Stimulated activated naive CD8-positive, alpha-beta T cell treated with anti-CD3 and anti-CD28 coated beads, Interleukin-15, amount 100 ng/mL, for 72 hours (primary cell): Measurements from ENCODE around the gene ARHGAP26.
A peak's percentile ranks its signal among the peaks of the same experiment; 100 is the strongest.

Source experiments
- ATAC-seq: fragments of 150-1000 bp; cut with Tn5 transposase; 2 replicates; pipeline ENCODE4 v1.10.0; 2021; ENCODE audit warnings: mild to moderate bottlenecking, moderate library complexity
- DNase-seq, 2 donors: peaks; one replicate each; pipeline ENCODE4 v3.0.0; 2021 to 2022
- H3K27ac Mint-ChIP-seq, 2 donors: one replicate each; pipeline ENCODE4 v1.8.0; 2022; ENCODE audit warnings: mild to moderate bottlenecking in 2 of 2, mixed read lengths in 2 of 2, moderate library complexity in 2 of 2
- H3K27me3 Mint-ChIP-seq: one replicate; pipeline ENCODE4 v1.8.0; 2022; ENCODE audit warnings: mixed read lengths
- H3K4me1 Mint-ChIP-seq: one replicate; pipeline ENCODE4 v1.8.0; 2022; ENCODE audit warnings: mild to moderate bottlenecking, mixed read lengths
- H3K4me3 Mint-ChIP-seq, 2 donors: one replicate each; pipeline ENCODE4 v1.8.0; 2022; ENCODE audit warnings: mild to moderate bottlenecking in 2 of 2, mixed read lengths in 2 of 2, moderate library complexity in 1 of 2
- H3K9me3 Mint-ChIP-seq, 2 donors: one replicate each; pipeline ENCODE4 v1.8.0; 2022; ENCODE audit warnings: mixed read lengths in 2 of 2

Gene ARHGAP26

DNA sequence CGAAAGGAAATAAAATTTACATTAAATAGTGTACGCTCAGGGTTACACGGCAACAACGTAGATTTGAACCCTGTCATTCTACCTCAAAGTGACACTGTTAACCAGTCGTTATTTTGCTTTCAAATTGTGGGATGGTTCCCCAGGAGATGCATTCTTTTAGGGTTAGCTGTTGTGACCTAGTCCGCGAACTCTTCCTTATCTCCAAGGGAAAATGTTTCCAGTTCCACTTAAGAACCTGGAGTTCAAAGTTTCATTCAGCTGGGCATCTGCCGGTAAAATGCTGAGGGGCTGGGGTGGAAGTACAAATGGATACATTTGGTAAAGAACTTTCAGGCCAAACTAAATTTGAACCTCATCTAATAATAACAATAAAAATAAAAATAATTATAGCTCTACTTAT is 368.7 kb downstream of the ARHGAP26 start:
- no peak for ATAC-seq
- no peak overlapping the region for H3K27ac Mint-ChIP-seq

DNA sequence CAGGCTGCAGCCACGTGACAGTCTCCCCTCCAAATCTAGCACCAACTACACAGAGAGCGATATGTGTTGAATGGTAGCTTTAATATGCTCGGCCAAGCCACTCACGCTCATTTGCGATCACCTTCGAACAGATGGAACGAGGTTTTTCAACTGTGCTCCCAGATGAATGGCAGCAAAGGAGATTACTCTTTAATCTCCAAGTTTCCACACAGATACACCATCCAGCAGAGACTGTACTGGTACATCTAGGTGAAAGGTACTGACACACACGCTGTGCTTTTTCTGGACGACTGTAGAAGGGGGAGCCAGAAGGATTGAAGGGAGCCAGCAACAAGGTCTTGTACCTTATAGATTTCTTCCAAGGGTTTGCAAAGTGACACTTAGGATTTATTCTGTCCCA is 369.4 kb downstream of the ARHGAP26 start:
- H3K27ac Mint-ChIP-seq, result no peak overlapping the region

More for the DNA sequence above, 368.7 kb downstream of the ARHGAP26 start:
- Mint-ChIP-seq H3K27me3 (no peaks in the 10 kb centered on the region), H3K4me1 (no peaks in the 10 kb centered on the region), H3K9me3 (no peaks in the 10 kb centered on the region), H3K4me3 (no peak overlapping the region)
- DNase-seq, result no peak

DNA sequence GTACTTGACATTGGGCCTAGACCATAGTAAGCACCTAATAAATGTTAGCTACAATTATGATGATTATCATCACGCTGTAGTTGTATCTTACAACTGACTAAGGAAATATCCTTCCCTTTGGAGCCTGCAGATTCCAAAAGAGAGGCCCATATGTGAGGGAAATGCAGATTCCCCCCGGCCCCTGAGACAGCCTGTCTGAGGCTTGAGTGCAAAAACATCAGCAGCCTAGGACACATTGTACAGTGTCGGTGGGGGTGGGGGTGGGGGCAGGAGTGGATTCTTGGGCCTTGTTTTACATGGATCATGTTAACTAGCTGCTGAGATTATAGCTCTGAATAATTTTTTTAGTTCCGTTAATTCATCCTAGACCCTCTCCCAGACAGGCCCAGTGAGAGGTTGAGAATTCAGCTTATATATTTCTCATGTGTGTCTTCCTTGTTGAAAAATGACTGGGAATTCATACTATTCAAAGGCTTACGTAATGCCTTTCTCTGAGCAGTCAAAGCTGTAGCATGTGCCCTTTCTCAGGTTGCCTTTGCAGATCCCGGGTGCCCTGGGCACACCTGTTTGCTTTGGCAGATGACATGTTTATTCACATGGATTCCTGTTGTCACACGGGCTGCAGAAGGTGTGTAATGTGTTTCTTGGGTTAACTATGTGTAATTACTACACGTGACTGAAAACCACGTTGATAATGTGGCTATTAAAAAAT is 370.5 kb downstream of the ARHGAP26 start:
- H3K27me3 Mint-ChIP-seq, result no peaks in the 10 kb centered on the region
- ATAC-seq (no peak), DNase-seq (no peak)
- peaks cover 6% of the 10 kb centered on the region for H3K4me1 Mint-ChIP-seq
- no peaks in the 10 kb centered on the region for H3K9me3 Mint-ChIP-seq
- no peak overlapping the region for H3K27ac Mint-ChIP-seq
- H3K4me3 Mint-ChIP-seq, result no peak overlapping the region

More for the DNA sequence above, 369.4 kb downstream of the ARHGAP26 start:
- Mint-ChIP-seq H3K9me3 (no peaks in the 10 kb centered on the region), H3K4me1 (no peaks in the 10 kb centered on the region), H3K4me3 (no peak overlapping the region), H3K27me3 (no peaks in the 10 kb centered on the region)
- DNase-seq, result no peak
- no peak for ATAC-seq

DNA sequence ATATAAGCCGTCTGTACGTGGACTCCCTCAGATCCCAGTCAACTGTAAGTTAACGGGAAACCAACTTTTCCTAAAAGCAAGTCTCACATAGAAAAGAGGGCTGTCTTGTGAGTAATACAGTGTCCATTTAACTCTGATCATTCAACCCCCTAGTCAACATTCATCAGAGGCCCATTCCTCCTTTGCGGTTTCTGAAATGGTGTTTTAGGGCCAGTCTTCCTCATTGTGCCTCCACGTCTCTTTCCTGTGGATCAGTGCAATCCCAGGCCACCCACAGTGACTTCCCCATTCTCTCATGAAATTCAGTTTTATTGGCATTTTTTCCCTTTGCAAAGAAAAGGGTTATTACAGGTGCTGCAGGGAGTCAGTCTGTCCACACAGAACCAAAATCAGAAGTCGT is 371.5 kb downstream of the ARHGAP26 start:
- Mint-ChIP-seq H3K4me3 (no peak overlapping the region), H3K9me3 (no peaks in the 10 kb centered on the region)

DNA sequence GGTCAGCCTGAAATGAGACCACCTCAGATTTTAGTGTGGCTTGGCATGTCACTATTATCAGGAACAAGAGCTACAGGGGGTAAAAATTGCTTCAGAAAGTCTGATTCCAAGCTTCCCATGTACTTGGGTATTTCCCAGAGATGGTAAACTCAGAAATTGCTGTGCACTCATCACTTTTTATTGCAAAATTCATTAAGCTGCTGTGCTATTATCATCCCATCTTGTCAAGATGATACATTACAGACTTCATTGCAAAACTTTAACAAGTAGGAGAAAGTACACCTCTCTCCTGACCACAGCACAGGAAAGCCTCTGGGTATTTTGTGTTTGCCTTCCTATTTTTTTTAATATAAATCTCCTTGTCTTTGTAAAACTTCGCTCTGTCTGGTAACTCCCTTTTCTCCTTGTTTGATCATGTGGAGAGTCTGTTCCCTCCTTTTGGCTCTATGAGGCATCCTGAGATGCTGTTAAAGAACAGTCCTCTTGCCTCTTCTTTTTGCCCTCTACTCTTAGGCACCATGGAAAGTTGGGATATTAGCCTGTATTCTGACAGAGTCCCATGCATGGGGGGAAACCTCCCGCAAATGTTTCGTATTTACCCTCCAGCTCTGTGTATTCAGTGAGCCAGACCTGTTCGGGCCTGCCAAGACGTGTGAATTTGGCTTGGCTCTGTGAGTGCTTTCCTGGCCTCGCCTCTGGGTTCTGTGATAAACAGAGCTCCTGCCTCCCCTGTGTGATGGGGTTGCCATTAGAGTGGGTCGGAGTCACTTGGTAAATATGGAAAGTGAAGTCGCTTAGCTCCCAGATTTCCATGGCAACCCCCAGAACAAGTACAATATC is 372.6 kb downstream of the ARHGAP26 start:
- DNase-seq, result no peak
- H3K27ac Mint-ChIP-seq, result no peak overlapping the region
- H3K4me3 Mint-ChIP-seq, result no peak overlapping the region

More for the DNA sequence above, 371.5 kb downstream of the ARHGAP26 start:
- DNase-seq (no peak), ATAC-seq (no peak)
- Mint-ChIP-seq H3K27ac (no peak overlapping the region), H3K27me3 (no peaks in the 10 kb centered on the region), H3K4me1 (peaks cover 7% of the 10 kb centered on the region)

DNA sequence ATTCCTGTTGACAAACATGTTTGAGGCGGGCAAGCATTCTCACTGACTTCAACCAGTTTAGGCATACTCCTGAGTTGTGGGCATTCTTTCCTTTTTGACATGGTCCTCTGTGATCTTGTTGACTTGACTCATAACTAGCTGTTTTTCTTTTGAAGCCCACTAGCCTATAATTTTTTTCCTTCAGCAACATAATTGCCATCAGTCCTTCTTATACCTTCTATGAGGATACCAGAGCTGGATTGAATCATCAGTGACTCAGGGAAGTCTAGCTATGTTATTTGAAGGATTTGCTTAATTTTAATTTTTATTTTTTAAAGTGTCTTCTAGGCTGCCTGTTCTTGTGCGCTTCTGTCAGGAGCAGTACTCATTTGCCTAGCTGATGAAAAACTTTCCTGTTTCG is 373.8 kb downstream of the ARHGAP26 start:
- H3K27ac Mint-ChIP-seq, result no peak overlapping the region
- DNase-seq, result no peak
- H3K9me3 Mint-ChIP-seq, result no peaks in the 10 kb centered on the region
- no peak for ATAC-seq
- no peak overlapping the region for H3K4me3 Mint-ChIP-seq
- H3K4me1 Mint-ChIP-seq, result peaks cover 7% of the 10 kb centered on the region
- H3K27me3 Mint-ChIP-seq, result no peaks in the 10 kb centered on the region

More for the DNA sequence above, 372.6 kb downstream of the ARHGAP26 start:
- no peak for ATAC-seq
- Mint-ChIP-seq H3K9me3 (no peaks in the 10 kb centered on the region), H3K27me3 (no peaks in the 10 kb centered on the region), H3K4me1 (peaks cover 7% of the 10 kb centered on the region)

DNA sequence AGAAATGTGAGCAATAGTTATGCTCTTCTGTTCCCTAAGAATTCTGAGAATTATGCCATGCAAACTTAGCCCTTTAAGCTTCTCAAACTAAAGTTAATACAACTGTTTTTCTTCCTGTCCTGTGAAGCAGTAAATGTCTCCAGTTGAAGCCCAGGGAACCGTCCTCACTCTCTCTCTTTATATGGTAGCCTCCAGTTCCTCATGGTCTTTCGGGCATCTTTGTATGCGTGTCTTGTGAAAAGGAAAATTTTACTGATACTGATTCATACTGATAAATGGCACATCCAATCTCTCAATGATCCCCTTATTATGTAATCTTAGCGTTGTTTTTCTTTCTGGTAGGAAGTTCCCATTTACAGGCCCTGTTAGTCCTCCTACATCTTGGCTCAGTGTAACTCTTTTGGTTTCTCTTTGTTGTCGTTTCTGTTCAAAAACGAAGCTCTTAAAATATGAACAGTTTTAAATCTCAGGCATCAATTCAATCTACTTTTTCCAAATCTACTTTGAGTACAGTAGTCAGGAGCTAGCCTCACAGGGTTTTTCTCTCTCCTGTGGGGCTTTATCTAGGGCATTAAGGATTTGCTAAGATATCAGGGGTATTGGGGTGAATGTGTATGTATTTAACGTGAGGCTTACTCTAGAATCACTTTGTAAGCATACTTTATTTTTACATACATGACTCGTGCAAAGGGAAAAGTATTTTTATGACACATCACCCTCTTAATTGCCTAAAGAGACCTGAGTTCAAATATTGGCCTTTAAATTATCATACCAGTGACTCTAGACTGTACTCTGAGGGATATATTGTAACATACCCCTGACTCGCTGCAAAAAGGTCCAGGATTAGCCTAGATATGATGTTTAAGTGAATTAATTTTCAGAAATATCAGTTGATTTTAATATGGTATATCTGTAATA is 375.3 kb downstream of the ARHGAP26 start:
- DNase-seq (no peak), ATAC-seq (no peak)
- H3K27me3 Mint-ChIP-seq, result no peaks in the 10 kb centered on the region
- peak overlapping the region; percentile 22 to 43 for H3K27ac Mint-ChIP-seq
- peaks cover 7% of the 10 kb centered on the region for H3K4me1 Mint-ChIP-seq
- H3K9me3 Mint-ChIP-seq, result no peaks in the 10 kb centered on the region
- H3K4me3 Mint-ChIP-seq, result peak overlapping the region in 1 of 2 donors; percentile 2

DNA sequence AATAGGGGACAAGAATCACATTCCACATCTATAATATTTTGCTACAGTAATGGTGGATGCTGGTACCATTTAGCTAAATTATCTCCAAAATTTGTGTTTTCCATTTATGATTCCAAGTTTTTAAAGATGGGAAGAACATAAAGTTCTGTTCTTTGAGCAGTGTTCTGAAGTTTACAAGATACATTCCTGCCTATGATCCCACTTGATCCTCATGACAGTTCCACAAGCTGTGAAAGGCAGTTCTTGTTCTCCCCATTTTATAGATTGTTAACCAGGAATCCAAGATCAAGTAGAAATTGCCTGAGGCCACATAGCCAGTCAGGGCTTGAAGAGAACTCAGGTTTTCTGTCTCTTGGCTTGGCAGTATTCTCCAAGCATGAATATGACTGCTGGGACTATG is 376.0 kb downstream of the ARHGAP26 start:
- Mint-ChIP-seq H3K27me3 (no peaks in the 10 kb centered on the region), H3K27ac (peak overlapping the region in 1 of 2 donors; percentile 43), H3K4me1 (peaks cover 7% of the 10 kb centered on the region), H3K4me3 (no peak overlapping the region), H3K9me3 (no peaks in the 10 kb centered on the region)
- ATAC-seq (no peak), DNase-seq (no peak)

DNA sequence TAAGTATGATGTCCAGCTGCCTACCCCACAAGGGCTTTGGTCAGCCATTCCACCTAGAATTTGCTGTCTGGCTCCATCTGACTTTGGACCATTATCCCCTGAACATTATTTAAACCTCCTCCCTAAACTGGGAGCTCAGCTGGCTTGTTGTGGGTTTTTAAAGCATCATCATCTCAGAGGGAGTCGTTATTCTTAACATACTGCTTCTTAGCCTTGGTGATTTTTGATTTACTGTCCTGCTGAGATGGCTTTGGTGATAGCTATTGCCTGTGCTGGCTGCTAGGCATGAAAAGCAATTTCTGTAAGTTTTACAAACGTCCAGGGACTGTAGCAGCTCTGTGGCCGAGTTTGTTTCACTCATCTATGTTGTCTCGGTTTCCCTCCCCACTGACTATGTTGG is 377.2 kb downstream of the ARHGAP26 start:
- Mint-ChIP-seq H3K9me3 (no peaks in the 10 kb centered on the region), H3K27me3 (no peaks in the 10 kb centered on the region), H3K27ac (no peak overlapping the region), H3K4me1 (peaks cover 7% of the 10 kb centered on the region), H3K4me3 (no peak overlapping the region)
- DNase-seq (no peak), ATAC-seq (no peak)

DNA sequence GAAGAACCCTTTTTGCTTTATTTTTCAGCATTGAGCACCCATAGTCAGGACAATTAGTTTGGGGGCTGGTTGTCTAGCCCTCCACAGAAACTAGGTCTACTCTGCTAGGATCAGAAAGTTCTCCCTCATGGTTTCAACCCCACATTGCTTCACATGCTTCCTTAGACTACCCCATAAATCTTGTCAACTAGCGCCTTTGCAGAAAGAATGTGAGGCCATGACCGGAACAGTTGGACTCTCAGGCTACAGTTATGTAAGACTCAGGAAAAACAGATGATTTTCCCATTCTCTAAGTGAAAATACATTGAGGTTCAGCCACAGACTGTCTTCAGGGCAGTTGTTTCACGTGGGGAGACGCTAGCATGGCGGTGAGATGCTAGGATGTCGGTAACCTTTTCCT is 377.7 kb downstream of the ARHGAP26 start:
- Mint-ChIP-seq H3K27me3 (no peaks in the 10 kb centered on the region), H3K27ac (no peak overlapping the region), H3K4me3 (no peak overlapping the region), H3K4me1 (peaks cover 12% of the 10 kb centered on the region), H3K9me3 (no peaks in the 10 kb centered on the region)
- no peak for DNase-seq
- no peak for ATAC-seq

DNA sequence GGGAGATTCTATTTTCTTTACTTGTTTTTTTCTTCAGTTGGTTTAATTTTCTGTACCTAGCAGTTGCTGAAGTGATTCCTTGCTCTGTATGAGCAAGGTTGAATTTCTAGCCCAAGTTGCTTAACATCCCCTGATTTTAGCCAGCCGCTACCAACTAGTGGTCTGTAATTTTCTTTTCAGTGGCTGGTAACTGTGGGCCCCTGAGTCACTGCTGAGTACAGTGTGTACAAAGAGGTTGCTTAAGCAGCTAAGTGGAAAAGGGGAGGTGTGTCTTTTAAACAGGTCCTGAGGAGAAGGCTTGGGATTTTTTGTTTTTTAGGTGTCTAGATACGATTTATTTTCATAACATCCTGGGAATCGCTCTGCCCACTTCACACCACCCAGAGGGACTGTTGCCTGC is 378.6 kb downstream of the ARHGAP26 start:
- H3K27ac Mint-ChIP-seq, result peak overlapping the region in 1 of 2 donors; percentile 55
- H3K27me3 Mint-ChIP-seq, result no peaks in the 10 kb centered on the region
- H3K4me1 Mint-ChIP-seq, result peaks cover 18% of the 10 kb centered on the region
- H3K9me3 Mint-ChIP-seq, result no peaks in the 10 kb centered on the region
- no peak for DNase-seq
- no peak overlapping the region for H3K4me3 Mint-ChIP-seq
- no peak for ATAC-seq

DNA sequence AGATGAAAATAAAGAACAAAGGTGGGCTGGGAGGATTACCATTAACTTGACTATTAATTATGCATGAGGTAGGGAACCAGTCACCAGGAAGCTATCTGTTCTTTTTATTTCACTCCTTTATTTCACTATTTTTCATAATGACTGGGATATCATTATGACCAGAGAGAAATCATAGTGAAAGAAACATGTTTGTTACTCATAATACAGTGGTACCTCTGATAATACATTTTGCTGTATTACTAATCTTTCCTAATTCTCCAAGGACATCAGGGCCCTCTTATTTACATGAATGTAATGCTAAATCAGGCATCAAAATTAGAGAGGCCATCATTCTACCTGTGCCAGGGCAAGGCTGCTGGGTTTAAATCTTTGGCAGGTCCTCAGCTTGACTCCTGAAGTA is 379.6 kb downstream of the ARHGAP26 start:
- Mint-ChIP-seq H3K27ac (no peak overlapping the region), H3K4me1 (peaks cover 18% of the 10 kb centered on the region), H3K27me3 (no peaks in the 10 kb centered on the region), H3K9me3 (no peaks in the 10 kb centered on the region), H3K4me3 (no peak overlapping the region)
- peak; percentile 39 for ATAC-seq
- DNase-seq, result no peak

DNA sequence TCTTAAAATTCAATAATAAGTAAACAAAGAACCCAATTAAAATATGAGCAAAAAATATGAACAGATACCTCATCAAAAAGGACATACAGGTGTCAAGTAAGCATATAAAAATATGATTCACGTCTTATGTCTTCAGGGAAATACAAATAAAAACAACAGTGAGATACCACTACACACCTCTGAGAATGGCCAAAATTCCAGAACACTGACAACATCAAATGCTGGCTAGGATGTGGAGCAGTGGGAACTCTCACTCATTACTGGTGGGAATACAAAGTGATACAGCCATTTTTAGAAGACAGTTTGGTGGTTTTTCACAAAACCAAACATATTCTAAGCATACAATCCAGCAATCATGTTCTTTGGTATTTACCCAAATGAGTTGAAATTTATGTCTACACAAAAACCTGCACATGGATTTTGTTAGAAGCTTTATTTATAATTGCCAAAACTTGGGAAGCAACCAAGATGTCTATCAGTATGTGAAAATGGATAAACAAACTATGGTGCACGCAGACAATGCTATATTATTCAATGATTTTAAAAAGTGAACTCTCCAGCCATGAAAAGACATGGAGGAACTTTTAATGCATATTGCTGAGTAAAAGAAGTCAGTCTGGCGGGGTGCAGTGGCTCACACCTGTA is 381.0 kb downstream of the ARHGAP26 start:
- no peak overlapping the region for H3K27ac Mint-ChIP-seq
- H3K4me3 Mint-ChIP-seq, result no peak overlapping the region

DNA sequence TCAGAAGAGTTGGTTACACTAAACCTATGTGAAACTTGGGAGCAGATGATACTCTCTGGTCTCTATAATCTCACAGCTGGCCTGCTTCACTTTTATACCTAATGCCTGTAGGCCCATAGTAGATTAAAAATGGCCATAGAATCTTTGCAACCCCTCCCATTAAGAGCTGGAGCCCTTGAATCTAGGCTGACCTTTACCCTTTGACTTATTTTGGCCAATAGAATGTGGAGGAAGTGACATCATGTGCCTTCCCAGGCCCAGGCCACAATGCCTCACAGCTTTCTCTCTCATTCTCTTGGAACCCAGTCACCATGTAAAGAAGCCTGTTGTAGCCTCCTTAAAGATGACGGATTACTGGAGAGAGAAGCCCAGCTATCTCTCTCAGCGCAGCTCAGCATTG is 382.3 kb downstream of the ARHGAP26 start:
- H3K27me3 Mint-ChIP-seq, result no peaks in the 10 kb centered on the region
- H3K4me1 Mint-ChIP-seq, result peaks cover 11% of the 10 kb centered on the region
- H3K4me3 Mint-ChIP-seq, result no peak overlapping the region
- DNase-seq (no peak), ATAC-seq (no peak)
- H3K9me3 Mint-ChIP-seq, result no peaks in the 10 kb centered on the region
- H3K27ac Mint-ChIP-seq, result peak overlapping the region in 1 of 2 donors; percentile 85

More for the DNA sequence above, 381.0 kb downstream of the ARHGAP26 start:
- DNase-seq (no peak), ATAC-seq (no peak)
- Mint-ChIP-seq H3K4me1 (peaks cover 11% of the 10 kb centered on the region), H3K27me3 (no peaks in the 10 kb centered on the region), H3K9me3 (no peaks in the 10 kb centered on the region)
